GM12892 (cell line): ENCODE measurements around the gene WDR26.

ENCODE experiments used
- POLR2A ChIP-seq: IDR thresholded peaks from 2 replicates; pipeline ENCODE4 v1.6.1; 2011; ENCODE audit warnings: low read depth, low read length, control low read depth
- POLR2AphosphoS5 ChIP-seq: IDR thresholded peaks from 2 replicates; pipeline ENCODE4 v1.6.1; 2011; ENCODE audit warnings: low read depth, low read length, control low read depth
- TAF1 ChIP-seq: IDR thresholded peaks from 2 replicates; pipeline ENCODE4 v1.6.1; 2011; ENCODE audit warnings: low read depth, mild to moderate bottlenecking, control low read depth, low read length, borderline replicate concordance

- no peak for TF ChIP-seq POLR2A
- TF ChIP-seq POLR2AphosphoS5: no peak
- no peak for TF ChIP-seq TAF1
These were observed 52.6 kb downstream of the WDR26 start for GRCh38 chr1:224381880-224382548.
